Measurements from ENCODE around the gene MTO1. TPM values are rescaled to one million over a fixed set of nuclear protein-coding genes. Genes with fewer than 3 reads are reported as not detected.
"Not testable (repeated sequence)": the region's sequence is repeated elsewhere in the genome, so short reads cannot be mapped to it uniquely, and the experiment has no call there.

The MTO1 gene
- total RNA-seq, 1 experiment from 2014 or later: 50.8 TPM

GRCh38 chr6:73538116-73538779 lies 76.7 kb downstream of the MTO1 start:
- no peaks in the 10 kb centered on the region for H3K4me1 Mint-ChIP-seq (ENCODE audit: insufficient read depth, unreplicated experiment)

GRCh38 chr6:73542481-73542880 lies 80.9 kb downstream of the MTO1 start:
- BruUV-seq (replicated peaks); intact Hi-C loops (cut with micrococcal nuclease); H3K27me3 Mint-ChIP-seq (ENCODE audit: insufficient read depth, unreplicated experiment); H3K4me1 Mint-ChIP-seq (ENCODE audit: insufficient read depth, unreplicated experiment); H3K9me3 Mint-ChIP-seq (ENCODE audit: unreplicated experiment); DNase-seq (ENCODE audit: unreplicated experiment); H3K27ac Mint-ChIP-seq (ENCODE audit: low read depth, unreplicated experiment); H3K36me3 Mint-ChIP-seq (ENCODE audit: insufficient read depth, unreplicated experiment); H3K4me3 Mint-ChIP-seq (ENCODE audit: unreplicated experiment): not testable (repeated sequence)
- POLR2A ChIA-PET: interaction anchor here (1.0 to 1.4 kb wide), 4 partner anchors 15 to 81 kb away, joined by 3 to 7 read pairs (median 4); partner anchors contain the start of genes EEF1A1 and MTO1
- CTCF ChIA-PET: interaction anchor here (0.7 kb wide), 1 partner anchor 132 kb away, joined by 8 read pairs; no protein-coding TSS in a partner anchor

More at GRCh38 chr6:73538116-73538779, 76.7 kb downstream of the MTO1 start:
- CTCF ChIA-PET: interaction anchor here (0.6 to 1.6 kb wide), 4 partner anchors 10 to 255 kb away, joined by 3 to 4 read pairs (median 3); no protein-coding TSS in a partner anchor
- H3K27ac Mint-ChIP-seq (ENCODE audit: low read depth, unreplicated experiment): no peak overlapping the region
- BruUV-seq (replicated peaks): no TSS peak
- DNase-seq (ENCODE audit: unreplicated experiment): no peak
- TF ChIP-seq CTCF (IDR thresholded peaks at IDR 0.05; ENCODE audit: unreplicated experiment): no peak
- intact Hi-C loops (cut with micrococcal nuclease): no loop called here
- POLR2A ChIA-PET: no interaction called here
- H3K4me3 Mint-ChIP-seq (ENCODE audit: unreplicated experiment): no peak overlapping the region
- H3K27me3 Mint-ChIP-seq (ENCODE audit: insufficient read depth, unreplicated experiment): no peaks in the 10 kb centered on the region
- no peaks in the 10 kb centered on the region for H3K36me3 Mint-ChIP-seq (ENCODE audit: insufficient read depth, unreplicated experiment)
- no peaks in the 10 kb centered on the region for H3K9me3 Mint-ChIP-seq (ENCODE audit: unreplicated experiment)

GRCh38 chr6:73542891-73543290 lies 81.4 kb downstream of the MTO1 start:
- H3K27me3 Mint-ChIP-seq (ENCODE audit: insufficient read depth, unreplicated experiment): no peaks in the 10 kb centered on the region
- H3K36me3 Mint-ChIP-seq (ENCODE audit: insufficient read depth, unreplicated experiment): no peaks in the 10 kb centered on the region
- no peak overlapping the region for H3K4me3 Mint-ChIP-seq (ENCODE audit: unreplicated experiment)
- H3K9me3 Mint-ChIP-seq (ENCODE audit: unreplicated experiment): no peaks in the 10 kb centered on the region
- POLR2A ChIA-PET: interaction anchor here (1.0 to 1.4 kb wide), 4 partner anchors 14 to 81 kb away, joined by 3 to 7 read pairs (median 4); partner anchors contain the start of genes EEF1A1 and MTO1
- H3K4me1 Mint-ChIP-seq (ENCODE audit: insufficient read depth, unreplicated experiment): no peaks in the 10 kb centered on the region
- no TSS peak for BruUV-seq (replicated peaks)
- intact Hi-C loops (cut with micrococcal nuclease): no loop called here
- H3K27ac Mint-ChIP-seq (ENCODE audit: low read depth, unreplicated experiment): no peak overlapping the region
- no peak for DNase-seq (ENCODE audit: unreplicated experiment)
- TF ChIP-seq CTCF (IDR thresholded peaks at IDR 0.05; ENCODE audit: unreplicated experiment): no peak
- CTCF ChIA-PET: interaction anchor here (0.6 to 0.7 kb wide), 2 partner anchors 68 to 132 kb away, joined by 3 to 8 read pairs; no protein-coding TSS in a partner anchor

GRCh38 chr6:73547036-73547435 lies 85.5 kb downstream of the MTO1 start:
- Mint-ChIP-seq H3K9me3 (ENCODE audit: unreplicated experiment) (no peaks in the 10 kb centered on the region), H3K27ac (ENCODE audit: low read depth, unreplicated experiment) (no peak overlapping the region), H3K4me3 (ENCODE audit: unreplicated experiment) (no peak overlapping the region), H3K36me3 (ENCODE audit: insufficient read depth, unreplicated experiment) (no peaks in the 10 kb centered on the region), H3K27me3 (ENCODE audit: insufficient read depth, unreplicated experiment) (no peaks in the 10 kb centered on the region), H3K4me1 (ENCODE audit: insufficient read depth, unreplicated experiment) (no peaks in the 10 kb centered on the region)
- no TSS peak for BruUV-seq (replicated peaks)
- TF ChIP-seq CTCF (IDR thresholded peaks at IDR 0.05; ENCODE audit: unreplicated experiment): no peak
- no peak for DNase-seq (ENCODE audit: unreplicated experiment)
- ChIA-PET POLR2A (no interaction called here), CTCF (interaction anchor here (0.7 to 1.0 kb wide), 2 partner anchors 24 to 56 kb away, joined by 3 to 5 read pairs; no protein-coding TSS in a partner anchor)
- intact Hi-C loops (cut with micrococcal nuclease): no loop called here

All from MCF 10A (cell line).